Ishikawa (cell line): ENCODE measurements around the gene MYBPHL.

ENCODE experiments used
- CEBPB ChIP-seq: IDR thresholded peaks from 2 replicates; pipeline ENCODE4 v1.6.1; 2012
- EP300 ChIP-seq: IDR thresholded peaks from 2 replicates; pipeline ENCODE4 v1.6.1; 2012; ENCODE audit warnings: borderline replicate concordance
- FOXM1 ChIP-seq: IDR thresholded peaks from 2 replicates; pipeline ENCODE4 v1.6.1; 2012; ENCODE audit warnings: low read depth, borderline replicate concordance
- REST ChIP-seq: IDR thresholded peaks from 2 replicates; pipeline ENCODE4 v1.6.1; 2012; ENCODE audit warnings: low read depth, mild to moderate bottlenecking
- TAF1 ChIP-seq: IDR thresholded peaks from 2 replicates; pipeline ENCODE4 v1.6.1; 2012; ENCODE audit warnings: low read depth, mild to moderate bottlenecking
- TCF12 ChIP-seq: IDR thresholded peaks from 2 replicates; pipeline ENCODE4 v1.6.1; 2012; ENCODE audit warnings: low read depth
- USF1 ChIP-seq: IDR thresholded peaks from 2 replicates; pipeline ENCODE4 v1.6.1; 2012
- ZBTB7A ChIP-seq: IDR thresholded peaks from 2 replicates; pipeline ENCODE4 v1.6.1; 2012; ENCODE audit warnings: low read depth

The MYBPHL gene

DNA sequence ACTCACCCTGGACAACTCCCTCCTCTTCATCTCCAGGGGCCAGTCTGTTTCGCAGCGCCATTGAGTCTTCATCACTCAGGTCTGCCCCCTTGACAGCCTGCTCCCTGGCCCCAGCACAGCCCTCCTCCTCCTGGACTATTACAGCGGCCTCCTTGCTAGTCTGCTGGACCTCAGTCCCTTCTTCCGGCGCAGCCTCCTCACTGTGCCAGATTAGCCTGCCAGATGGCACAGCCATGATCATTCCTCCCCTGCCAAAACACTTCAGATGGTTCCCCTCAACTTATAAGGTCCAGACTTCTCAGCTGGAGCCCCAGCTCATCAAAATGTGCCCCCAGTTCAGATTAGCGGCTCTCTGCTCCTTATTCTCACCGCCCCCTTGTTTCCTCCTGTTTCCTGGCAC lies 64.4 kb downstream of the MYBPHL start:
- no peak for TF ChIP-seq EP300
- TF ChIP-seq FOXM1: no peak
- no peak for TF ChIP-seq USF1
- TF ChIP-seq ZBTB7A: no peak
- no peak for TF ChIP-seq REST
- TF ChIP-seq TCF12: 0 out of 2 replicates have a peak, but pooled peaks have one; percentile 11
- no peak for TF ChIP-seq CEBPB
- TF ChIP-seq TAF1: no peak
